HepG2 (cell line): ENCODE results near the gene DPCD. TPM values are rescaled to one million over a fixed set of nuclear protein-coding genes. Genes with fewer than 3 reads are reported as not detected.

Experiments used
- ARHGAP35 ChIP-seq: sonication (generic); formaldehyde crosslinking; IDR thresholded peaks from 2 replicates; pipeline ENCODE4 v1.9.0; 2022; ENCODE audit warnings: mild to moderate bottlenecking, inconsistent platforms, moderate library complexity, missing genetic modification reagents, borderline replicate concordance
- BORCS8-MEF2B ChIP-seq: sonication (generic); formaldehyde crosslinking; IDR thresholded peaks from 2 replicates; pipeline ENCODE4 v1.8.0; 2022; ENCODE audit warnings: mild to moderate bottlenecking, missing genetic modification reagents
- CHD4 ChIP-seq: fragments of 200-600 bp; sonication (generic); IDR thresholded peaks from 2 replicates; pipeline ENCODE4 v1.7.0; 2017; ENCODE audit warnings: mild to moderate bottlenecking, low read length, borderline replicate concordance
- DNMT3B ChIP-seq: conservative IDR thresholded peaks from 2 replicates; pipeline ENCODE4 v1.6.1; 2016; ENCODE audit warnings: missing biosample characterization, control low read depth
- HNRNPLL ChIP-seq: fragments of 200-400 bp; formaldehyde crosslinking; IDR thresholded peaks from 2 replicates; pipeline ENCODE4 v1.6.1; 2017; ENCODE audit warnings: mild to moderate bottlenecking, low read depth, low read length; ENCODE audit not compliant: poor library complexity, severe bottlenecking
- KDM1A ChIP-seq: IDR thresholded peaks from 2 replicates; pipeline ENCODE4 v1.6.1; 2016; ENCODE audit warnings: missing compliant biosample characterization
- MAZ ChIP-seq, 2 experiments: sonication (generic) in 1 of 2; formaldehyde crosslinking in 1 of 2; IDR thresholded peaks; 2 replicates each; pipeline versions ENCODE4 v1.5.0 to v1.6.1; 2012 to 2020; ENCODE audit warnings: low read depth in 2 of 2, mild to moderate bottlenecking in 2 of 2, borderline replicate concordance in 1 of 2, improper control_type of control experiment in 1 of 2, low read length in 1 of 2, missing genetic modification reagents in 1 of 2, moderate library complexity in 1 of 2
- MED13 ChIP-seq: sonication (generic); formaldehyde crosslinking; IDR thresholded peaks from 2 replicates; pipeline ENCODE4 v1.5.0; 2020; ENCODE audit warnings: missing genetic modification reagents
- NCOA2 ChIP-seq: sonication (generic); formaldehyde crosslinking; IDR thresholded peaks from 2 replicates; pipeline ENCODE4 v1.8.0; 2022; ENCODE audit warnings: inconsistent platforms
- SAFB2 ChIP-seq: sonication (generic); formaldehyde crosslinking; IDR thresholded peaks from 2 replicates; pipeline ENCODE4 v1.5.1; 2020; ENCODE audit warnings: missing genetic modification reagents, low read depth, mild to moderate bottlenecking, borderline replicate concordance
- SAP130 ChIP-seq: IDR thresholded peaks from 2 replicates; pipeline ENCODE4 v1.6.1; 2016; ENCODE audit warnings: low read depth
- SOX13 ChIP-seq, 3 experiments: fragments of 450-650 bp in 1 of 3; sonication (generic) in 1 of 3; formaldehyde crosslinking in 1 of 3; IDR thresholded peaks in 2 of 3; conservative IDR thresholded peaks in 1 of 3; 2 replicates each; pipeline versions ENCODE4 v1.5.0 to v1.6.1; 2016 to 2020; ENCODE audit warnings: antibody characterized with exemption in 1 of 3, mild to moderate bottlenecking in 1 of 3, missing compliant biosample characterization in 1 of 3, missing genetic modification reagents in 1 of 3, moderate library complexity in 1 of 3
- SP2 ChIP-seq: sonication (generic); formaldehyde crosslinking; IDR thresholded peaks from 2 replicates; pipeline ENCODE4 v1.5.1; 2020; ENCODE audit warnings: mild to moderate bottlenecking, missing genetic modification reagents
- TBX2 ChIP-seq: sonication (generic); formaldehyde crosslinking; IDR thresholded peaks from 2 replicates; pipeline ENCODE4 v1.5.0; 2020; ENCODE audit warnings: missing genetic modification reagents, mild to moderate bottlenecking, borderline replicate concordance
- ZNF232 ChIP-seq: sonication (generic); formaldehyde crosslinking; IDR thresholded peaks from 2 replicates; pipeline ENCODE4 v1.4.0; 2020; ENCODE audit warnings: missing genetic modification reagents, borderline replicate concordance
- ZNF441 ChIP-seq: sonication (generic); formaldehyde crosslinking; IDR thresholded peaks from 2 replicates; pipeline ENCODE4 v1.7.0; 2021; ENCODE audit warnings: missing genetic modification reagents, borderline replicate concordance
- ZNF749 ChIP-seq: sonication (generic); formaldehyde crosslinking; IDR thresholded peaks from 2 replicates; pipeline ENCODE4 v1.8.0; 2022; ENCODE audit warnings: mild to moderate bottlenecking, missing genetic modification reagents, moderate library complexity, borderline replicate concordance
- ZNF768 ChIP-seq: sonication (generic); formaldehyde crosslinking; IDR thresholded peaks from 2 replicates; pipeline ENCODE4 v1.4.0; 2020; ENCODE audit warnings: missing genetic modification reagents
- ZSCAN25 ChIP-seq: sonication (generic); formaldehyde crosslinking; IDR thresholded peaks from 2 replicates; pipeline ENCODE4 v1.8.0; 2022; ENCODE audit warnings: mild to moderate bottlenecking, missing genetic modification reagents
- polyA plus RNA-seq, 8 experiments: library from polyadenylated mRNA; depleted of rRNA in 3 of 8; stranded (reverse) in 7 of 8; unstranded in 1 of 8; fragments of >200 nt; fragmentation: Illumina TruSeq in 4 of 8; extraction: Trizol in 4 of 8; gene quantifications; 2 replicates each; pipeline versions ENCODE4 v1.2.1 to v1.2.3, GENCODE V29; 2011 to 2016; ENCODE audit warnings: low read depth in 4 of 8, missing spikeins in 1 of 8, mixed read lengths in 1 of 8; ENCODE audit not compliant: insufficient read depth in 1 of 8
- total RNA-seq, 5 experiments: library from RNA; depleted of rRNA; stranded (reverse); fragments of >200 nt; fragmentation: Illumina TruSeq; extraction: Trizol; gene quantifications; 2 replicates each; pipeline ENCODE4 v1.2.3, GENCODE V29; 2016; ENCODE audit warnings: low read depth in 1 of 5
- TF ChIP-seq, protein P1 (sequence below): sonication (generic); formaldehyde crosslinking; IDR thresholded peaks from 2 replicates; pipeline ENCODE4 v1.4.0; 2020; ENCODE audit warnings: missing genetic modification reagents
- TF ChIP-seq, protein P2 (sequence below): IDR thresholded peaks from 2 replicates; pipeline ENCODE4 v1.6.1; 2018; ENCODE audit warnings: missing genetic modification reagents, mild to moderate bottlenecking, missing compliant biosample characterization
- TF ChIP-seq, protein P3 (sequence below): sonication (generic); formaldehyde crosslinking; IDR thresholded peaks from 2 replicates; pipeline ENCODE4 v1.9.0; 2022; ENCODE audit warnings: missing genetic modification reagents, mild to moderate bottlenecking, borderline replicate concordance

DPCD gene
- total and polyA plus RNA-seq, 2 of the 13 experiments (the other 11 are each of a cell fraction or from before 2014, with no cell fraction given), result 25.2 to 27.0 TPM

DNA sequence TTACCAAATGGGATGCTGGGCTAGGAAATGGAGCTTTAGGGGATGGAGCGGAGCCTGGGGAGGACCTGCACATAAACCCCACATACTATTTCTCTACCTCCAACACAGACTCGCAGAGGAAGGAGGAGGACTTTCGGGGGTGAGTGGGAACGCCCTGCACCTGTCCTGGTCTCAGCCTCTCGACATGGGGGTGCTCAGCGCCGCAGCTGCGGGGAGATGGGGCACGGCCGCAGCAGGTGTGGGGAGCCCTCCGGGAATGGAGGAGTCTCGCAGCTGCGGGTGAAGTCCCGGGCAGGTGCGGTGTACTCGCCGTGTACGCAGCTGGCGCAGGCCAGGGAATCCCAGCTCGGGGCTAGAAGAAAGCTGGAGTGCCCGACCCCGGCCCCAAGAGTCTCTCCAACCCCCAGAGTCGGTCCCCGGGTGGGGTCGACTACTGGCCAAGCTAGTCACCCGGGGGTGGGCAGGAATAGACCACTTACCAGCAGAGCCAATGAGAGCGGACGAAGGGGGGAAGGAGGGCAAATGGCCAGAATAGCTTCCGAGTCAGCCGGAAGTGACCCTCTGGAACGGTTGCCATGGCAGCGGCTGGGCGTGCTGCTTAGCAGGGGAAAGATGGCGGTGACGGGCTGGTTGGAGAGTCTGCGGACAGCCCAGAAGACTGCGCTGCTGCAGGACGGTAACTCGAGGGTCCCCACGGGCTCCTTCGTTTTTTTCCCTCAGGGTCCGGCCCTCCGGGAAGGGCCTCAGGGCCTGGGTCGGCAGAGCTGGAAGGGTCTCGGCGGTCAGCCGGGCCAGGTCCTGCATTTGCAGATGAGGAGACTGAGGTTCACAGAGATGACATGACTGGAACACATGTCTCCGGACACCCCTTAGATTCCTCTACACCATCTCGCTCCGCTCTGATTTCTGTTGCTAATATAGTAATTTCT is at the start of gene DPCD, which contains the start of gene POLL (continued):
- TF ChIP-seq, protein P1, sequence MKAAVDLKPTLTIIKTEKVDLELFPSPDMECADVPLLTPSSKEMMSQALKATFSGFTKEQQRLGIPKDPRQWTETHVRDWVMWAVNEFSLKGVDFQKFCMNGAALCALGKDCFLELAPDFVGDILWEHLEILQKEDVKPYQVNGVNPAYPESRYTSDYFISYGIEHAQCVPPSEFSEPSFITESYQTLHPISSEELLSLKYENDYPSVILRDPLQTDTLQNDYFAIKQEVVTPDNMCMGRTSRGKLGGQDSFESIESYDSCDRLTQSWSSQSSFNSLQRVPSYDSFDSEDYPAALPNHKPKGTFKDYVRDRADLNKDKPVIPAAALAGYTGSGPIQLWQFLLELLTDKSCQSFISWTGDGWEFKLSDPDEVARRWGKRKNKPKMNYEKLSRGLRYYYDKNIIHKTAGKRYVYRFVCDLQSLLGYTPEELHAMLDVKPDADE, result 0 out of 2 replicates have a peak, but pooled peaks have one; percentile 55
- TF ChIP-seq ZNF441 (no peak), SAP130 (CRISPR knock-in tag) (peak; percentile 99), DNMT3B (CRISPR knock-in tag) (0 out of 2 replicates have a peak, but pooled peaks have one; percentile 67), SOX13 (IDR thresholded peaks at IDR 0.05) (no peak), SOX13 (CRISPR knock-in tag; conservative IDR thresholded peaks at IDR 0.05 in 1 of 2, IDR thresholded peaks at IDR 0.05 in 1 of 2) (no peak), CHD4 (no peak), MED13 (CRISPR knock-in tag) (no peak), ZNF749 (CRISPR knock-in tag) (no peak; the same call in 1 of the 2 replicates), KDM1A (CRISPR knock-in tag) (no peak), BORCS8-MEF2B (CRISPR knock-in tag) (0 out of 2 replicates have a peak, but pooled peaks have one; percentile 47), HNRNPLL (peak; percentile 98), MAZ (IDR thresholded peaks at IDR 0.05; ENCODE audit: borderline replicate concordance, low read depth, low read length) (no peak), MAZ (CRISPR knock-in tag; IDR thresholded peaks at IDR 0.05; ENCODE audit: low read depth) (peak; percentile 70), TBX2 (CRISPR knock-in tag) (peak; percentile 40; the same call in 1 of the 2 replicates), NCOA2 (no peak), SAFB2 (CRISPR knock-in tag) (no peak), ZNF768 (CRISPR knock-in tag) (peak; percentile 14; the same call in 1 of the 2 replicates), ARHGAP35 (CRISPR knock-in tag) (peak; percentile 38; the same call in 1 of the 2 replicates), ZNF232 (CRISPR knock-in tag) (no peak; the same call in 1 of the 2 replicates), ZSCAN25 (CRISPR knock-in tag) (peak; percentile 64; the same call in 1 of the 2 replicates), SP2 (peak; percentile 87)
- TF ChIP-seq, protein P2, sequence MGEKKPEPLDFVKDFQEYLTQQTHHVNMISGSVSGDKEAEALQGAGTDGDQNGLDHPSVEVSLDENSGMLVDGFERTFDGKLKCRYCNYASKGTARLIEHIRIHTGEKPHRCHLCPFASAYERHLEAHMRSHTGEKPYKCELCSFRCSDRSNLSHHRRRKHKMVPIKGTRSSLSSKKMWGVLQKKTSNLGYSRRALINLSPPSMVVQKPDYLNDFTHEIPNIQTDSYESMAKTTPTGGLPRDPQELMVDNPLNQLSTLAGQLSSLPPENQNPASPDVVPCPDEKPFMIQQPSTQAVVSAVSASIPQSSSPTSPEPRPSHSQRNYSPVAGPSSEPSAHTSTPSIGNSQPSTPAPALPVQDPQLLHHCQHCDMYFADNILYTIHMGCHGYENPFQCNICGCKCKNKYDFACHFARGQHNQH (CRISPR knock-in tag), result peak; percentile 44; the same call in 1 of the 2 replicates
- TF ChIP-seq, protein P3, sequence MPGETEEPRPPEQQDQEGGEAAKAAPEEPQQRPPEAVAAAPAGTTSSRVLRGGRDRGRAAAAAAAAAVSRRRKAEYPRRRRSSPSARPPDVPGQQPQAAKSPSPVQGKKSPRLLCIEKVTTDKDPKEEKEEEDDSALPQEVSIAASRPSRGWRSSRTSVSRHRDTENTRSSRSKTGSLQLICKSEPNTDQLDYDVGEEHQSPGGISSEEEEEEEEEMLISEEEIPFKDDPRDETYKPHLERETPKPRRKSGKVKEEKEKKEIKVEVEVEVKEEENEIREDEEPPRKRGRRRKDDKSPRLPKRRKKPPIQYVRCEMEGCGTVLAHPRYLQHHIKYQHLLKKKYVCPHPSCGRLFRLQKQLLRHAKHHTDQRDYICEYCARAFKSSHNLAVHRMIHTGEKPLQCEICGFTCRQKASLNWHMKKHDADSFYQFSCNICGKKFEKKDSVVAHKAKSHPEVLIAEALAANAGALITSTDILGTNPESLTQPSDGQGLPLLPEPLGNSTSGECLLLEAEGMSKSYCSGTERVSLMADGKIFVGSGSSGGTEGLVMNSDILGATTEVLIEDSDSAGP (CRISPR knock-in tag), result peak; percentile 58; the same call in 1 of the 2 replicates
